Measurements from ENCODE around the gene ADARB2.

GRCh38 chr10:1171586-1171985, 565.7 kb downstream of the ADARB2 start:
- TF ChIP-seq TAF1 (IDR thresholded peaks at IDR 0.05; ENCODE audit: low read depth) (no peak), MAX (IDR thresholded peaks at IDR 0.05) (no peak), TEAD4 (IDR thresholded peaks at IDR 0.05) (no peak), REST (IDR thresholded peaks at IDR 0.05; ENCODE audit: low read depth) (no peak), EGR1 (IDR thresholded peaks at IDR 0.05) (no peak), CEBPB (IDR thresholded peaks at IDR 0.05) (no peak), EP300 (IDR thresholded peaks at IDR 0.05; ENCODE audit: borderline replicate concordance) (no peak), FOXM1 (IDR thresholded peaks at IDR 0.05; ENCODE audit: borderline replicate concordance, low read depth) (no peak), TCF12 (IDR thresholded peaks at IDR 0.05; ENCODE audit: low read depth) (no peak), USF1 (IDR thresholded peaks at IDR 0.05) (no peak), YY1 (IDR thresholded peaks at IDR 0.05; ENCODE audit: low read depth) (no peak), CREB1 (IDR thresholded peaks at IDR 0.05; ENCODE audit: low read depth) (no peak), RAD21 (IDR thresholded peaks at IDR 0.05; ENCODE audit: low read depth) (no peak)

Measured in Ishikawa (cell line).